Stimulated activated CD8-positive, alpha-beta memory T cell treated with anti-CD3 and anti-CD28 coated beads, Interleukin-15, amount 100 ng/mL, for 24 hours (primary cell): Measurements from ENCODE around the gene MYRF.

ENCODE experiments used
- DNase-seq: peaks from one replicate; pipeline ENCODE4 v3.0.0-alpha.2; 2020; ENCODE audit warnings: low read depth

The MYRF gene

GRCh38 chr11:61752117-61752924 is at the start of gene MYRF:
Gene MYRF (plus strand): TSS chr11:61752636. CDS start chr11:61752745, 109 bp downstream.
- DNase-seq: peak; percentile 39

GRCh38 chr11:61702701-61703312 is 49.6 kb upstream of the MYRF start:
- DNase-seq: no peak

GRCh38 chr11:61704838-61705237 is 47.6 kb upstream of the MYRF start:
- no peak for DNase-seq

GRCh38 chr11:61706452-61707400 is 45.7 kb upstream of the MYRF start:
- no peak for DNase-seq

- DNase-seq: no peak
Measured at GRCh38 chr11:61707574-61707973, 44.9 kb upstream of the MYRF start.

- no peak for DNase-seq
Measured at GRCh38 chr11:61709110-61709509, 43.3 kb upstream of the MYRF start.

GRCh38 chr11:61709572-61709971 is 42.9 kb upstream of the MYRF start:
- DNase-seq: no peak

GRCh38 chr11:61710019-61710418 is 42.4 kb upstream of the MYRF start:
- no peak for DNase-seq

- DNase-seq: no peak
Measured at GRCh38 chr11:61711037-61711436, 41.4 kb upstream of the MYRF start.

GRCh38 chr11:61711498-61711897 is 40.9 kb upstream of the MYRF start:
- DNase-seq: no peak

- no peak for DNase-seq
Measured at GRCh38 chr11:61712314-61712713, 40.1 kb upstream of the MYRF start.

GRCh38 chr11:61712846-61713245 is 39.6 kb upstream of the MYRF start:
- no peak for DNase-seq

- no peak for DNase-seq
Measured at GRCh38 chr11:61713464-61713863, 39.0 kb upstream of the MYRF start.

GRCh38 chr11:61713906-61714305 is 38.5 kb upstream of the MYRF start:
- DNase-seq: no peak

GRCh38 chr11:61714316-61714715 is 38.1 kb upstream of the MYRF start:
- DNase-seq: no peak

- no peak for DNase-seq
Measured at GRCh38 chr11:61714916-61715315, 37.5 kb upstream of the MYRF start.

- DNase-seq: no peak
Measured at GRCh38 chr11:61715867-61716266, 36.6 kb upstream of the MYRF start.

GRCh38 chr11:61716478-61717285 is 35.8 kb upstream of the MYRF start:
- no peak for DNase-seq

- DNase-seq: no peak
Measured at GRCh38 chr11:61717286-61718033, 35.0 kb upstream of the MYRF start.

GRCh38 chr11:61718046-61718531 is 34.3 kb upstream of the MYRF start:
- DNase-seq: no peak
